Breast epithelium (tissue), 4 donors: ENCODE data around the gene SEMG2. TPM values are rescaled to one million over a fixed set of nuclear protein-coding genes. Genes with fewer than 3 reads are reported as not detected.
A peak's percentile ranks its signal among the peaks of the same experiment; 100 is the strongest.

Source experiments
- DNase-seq, 2 donors: peaks; one replicate each; pipeline ENCODE4 v3.0.0-alpha.2; 2019; ENCODE audit warnings: low spot score in 2 of 2
- H3K27ac ChIP-seq, 2 donors: fragments of 200-600 bp; sonication (generic) in 1 of 2; one replicate each; pipeline ENCODE4 v1.5.1; 2016 to 2019; ENCODE audit warnings: mild to moderate bottlenecking in 1 of 2
- H3K27me3 ChIP-seq, 2 donors: fragments of 200-600 bp; sonication (generic) in 1 of 2; one replicate each; pipeline versions ENCODE4 v1.5.1 to v1.6.0; 2017 to 2019; ENCODE audit warnings: control low read depth in 1 of 2, mild to moderate bottlenecking in 1 of 2
- H3K36me3 ChIP-seq: fragments of 200-600 bp; one replicate; pipeline ENCODE4 v1.5.1; 2019
- H3K4me1 ChIP-seq, 2 donors: fragments of 200-600 bp; sonication (generic); one replicate each; pipeline ENCODE4 v1.5.1; 2016 to 2019; ENCODE audit warnings: control low read depth in 1 of 2
- H3K4me3 ChIP-seq, 3 donors: fragments of 200-600 bp; sonication (generic); 1 replicate in 2 of 3; 2 replicates in 1 of 3; pipeline ENCODE4 v1.5.1; 2016 to 2019; ENCODE audit warnings: mild to moderate bottlenecking in 3 of 3, moderate library complexity in 2 of 3
- H3K9me3 ChIP-seq, 2 donors: fragments of 200-600 bp; sonication (generic) in 1 of 2; one replicate each; pipeline ENCODE4 v1.5.1; 2016 to 2019; ENCODE audit warnings: control low read depth in 1 of 2
- CTCF ChIP-seq, 3 donors: fragments of 450-650 bp; IDR thresholded peaks; one replicate each; pipeline ENCODE4 v1.5.1; 2016 to 2017; ENCODE audit warnings: antibody characterized with exemption in 3 of 3, mild to moderate bottlenecking in 3 of 3, moderate library complexity in 3 of 3
- POLR2A ChIP-seq: fragments of 450-650 bp; IDR thresholded peaks from one replicate; pipeline ENCODE4 v1.6.1; 2016; ENCODE audit warnings: antibody characterized with exemption, mild to moderate bottlenecking, moderate library complexity
- POLR2AphosphoS5 ChIP-seq, 3 donors: sonication (generic); formaldehyde crosslinking; IDR thresholded peaks; one replicate each; pipeline ENCODE4 v1.6.1; 2017; ENCODE audit warnings: antibody characterized with exemption in 3 of 3
- intact Hi-C: fragments of 100-400 bp; cut with DNase I; formaldehyde crosslinking; loops from one replicate; pipeline ENCODE4 v1.15.1; 2023; ENCODE audit warnings: low total_unique reads
- total RNA-seq, 3 donors: library from RNA; depleted of rRNA; stranded (reverse); fragments of >200 nt; gene quantifications; one replicate each; pipeline ENCODE4 v1.1.0, GENCODE V29; 2016

The SEMG2 gene
- total RNA-seq, 3 donors from 2014 or later, result 0.16 TPM; not detected in 2

- Histone ChIP-seq H3K27ac (no peak overlapping the region), H3K36me3 (no peaks in the 10 kb centered on the region), H3K27me3 (peaks cover 0 to 5% of the 10 kb centered on the region in 2 donors), H3K9me3 (no peaks in the 10 kb centered on the region), H3K4me3 (no peak overlapping the region), H3K4me1 (no peaks in the 10 kb centered on the region)
- TF ChIP-seq POLR2A, result no peak
- TF ChIP-seq CTCF (IDR thresholded peaks at IDR 0.05), result no peak
- TF ChIP-seq POLR2AphosphoS5 (IDR thresholded peaks at IDR 0.05), result no peak
- intact Hi-C loops, result no loop called here
- no peak for DNase-seq
Measured at GRCh38 chr20:45247865-45248264, 26.7 kb downstream of the SEMG2 start.

- no peak for DNase-seq
- Histone ChIP-seq H3K36me3 (no peaks in the 10 kb centered on the region), H3K27ac (no peak overlapping the region), H3K4me3 (no peak overlapping the region), H3K4me1 (no peaks in the 10 kb centered on the region), H3K27me3 (peaks cover 0 to 5% of the 10 kb centered on the region in 2 donors), H3K9me3 (no peaks in the 10 kb centered on the region)
- TF ChIP-seq POLR2AphosphoS5 (IDR thresholded peaks at IDR 0.05), result no peak
- TF ChIP-seq POLR2A, result no peak
- no peak for TF ChIP-seq CTCF (IDR thresholded peaks at IDR 0.05)
- intact Hi-C loops, result no loop called here
Measured at GRCh38 chr20:45248609-45249008, 27.4 kb downstream of the SEMG2 start.

- TF ChIP-seq CTCF (IDR thresholded peaks at IDR 0.05) (no peak), POLR2AphosphoS5 (IDR thresholded peaks at IDR 0.05) (no peak), POLR2A (no peak)
- H3K4me1 ChIP-seq, result peaks cover 5% of the 10 kb centered on the region in 2 donors
- H3K9me3 ChIP-seq, result no peaks in the 10 kb centered on the region
- H3K27ac ChIP-seq, result no peak overlapping the region
- no peaks in the 10 kb centered on the region for H3K36me3 ChIP-seq
- H3K27me3 ChIP-seq, result peaks cover 0 to 1% of the 10 kb centered on the region in 2 donors
- intact Hi-C loops, result no loop called here
- H3K4me3 ChIP-seq, result peak overlapping the region in 1 of 3 donors; percentile 31
- DNase-seq, result no peak
Measured at GRCh38 chr20:45251884-45252560, 30.8 kb downstream of the SEMG2 start.

GRCh38 chr20:45253261-45253660 lies 32.1 kb downstream of the SEMG2 start:
- Histone ChIP-seq H3K4me1 (peaks cover 5% of the 10 kb centered on the region in 2 donors), H3K9me3 (no peaks in the 10 kb centered on the region), H3K27me3 (no peaks in the 10 kb centered on the region), H3K36me3 (no peaks in the 10 kb centered on the region), H3K4me3 (peak overlapping the region in 2 of 3 donors; percentile 31 to 45), H3K27ac (peak overlapping the region; percentile 85 to 88)
- DNase-seq, result no peak
- TF ChIP-seq POLR2A (no peak), POLR2AphosphoS5 (IDR thresholded peaks at IDR 0.05) (no peak), CTCF (IDR thresholded peaks at IDR 0.05) (no peak)
- intact Hi-C loops, result no loop called here

GRCh38 chr20:45254383-45255262 lies 33.5 kb downstream of the SEMG2 start, which contains the start of gene SLPI:
Gene SLPI, minus strand, starts transcription at chr20:45254564. Its CDS starts 21 bp downstream, at chr20:45254543.
- Histone ChIP-seq H3K4me1 (peaks cover 5% of the 10 kb centered on the region in 2 donors), H3K4me3 (peak within 1 kb of the TSS; percentile 8 to 45 (median 31))

More at GRCh38 chr20:45254383-45255262, 33.5 kb downstream of the SEMG2 start, which contains the start of gene SLPI:
- Histone ChIP-seq H3K27ac (peak within 1 kb of the TSS; percentile 85 to 88), H3K27me3 (no peaks in the 10 kb centered on the region), H3K9me3 (no peaks in the 10 kb centered on the region), H3K36me3 (no peaks in the 10 kb centered on the region)
- TF ChIP-seq POLR2AphosphoS5 (IDR thresholded peaks at IDR 0.05) (peak; percentile 15 to 74 (median 26)), CTCF (IDR thresholded peaks at IDR 0.05) (no peak)
- intact Hi-C loops, result no loop called here
- peak in 1 of 2 donors; percentile 72 for DNase-seq
